COR-L47 (cell line): Measurements from ENCODE around the gene FKBP8.
A peak's percentile ranks its signal among the peaks of the same experiment; 100 is the strongest.

Source experiments
- DNase-seq: peaks from one replicate; lab custom pipeline; 2025; lab: John Stamatoyannopoulos, UW

FKBP8 gene

GRCh38 chr19:18483119-18483890, 60.1 kb downstream of the FKBP8 start:
- DNase-seq: peak; percentile 61
